GM18951 (cell line): ENCODE measurements around the gene FBXW8.

ENCODE experiments used
- POLR2A ChIP-seq: IDR thresholded peaks from 4 replicates; pipeline ENCODE4 v1.6.1; 2011; ENCODE audit warnings: mild to moderate bottlenecking; ENCODE audit not compliant: insufficient read length, insufficient read depth; ENCODE audit errors: extremely low read depth
- in situ Hi-C: fragments of 300-500 bp; cut with MboI; formaldehyde crosslinking; loops from one replicate; pipeline ENCODE4 v1.12.0; 2022; ENCODE audit warnings: low sequenced_read_pairs, mixed read lengths, inconsistent platforms; ENCODE audit not compliant: unreplicated experiment

FBXW8 gene

GRCh38 chr12:117025481-117026151, 114.9 kb downstream of the FBXW8 start:
- in situ Hi-C loops = no loop called here
- TF ChIP-seq POLR2A = no peak

GRCh38 chr12:117026343-117026742, 115.6 kb downstream of the FBXW8 start:
- TF ChIP-seq POLR2A = no peak
- in situ Hi-C loops = no loop called here

- TF ChIP-seq POLR2A = no peak
- in situ Hi-C loops = no loop called here
Measured at GRCh38 chr12:117026921-117027250, 116.1 kb downstream of the FBXW8 start.

GRCh38 chr12:117027251-117028086, 116.7 kb downstream of the FBXW8 start:
- TF ChIP-seq POLR2A = no peak

GRCh38 chr12:117028254-117028653, 117.5 kb downstream of the FBXW8 start:
- in situ Hi-C loops = no loop called here
- no peak for TF ChIP-seq POLR2A

More at GRCh38 chr12:117027251-117028086, 116.7 kb downstream of the FBXW8 start:
- in situ Hi-C loops = no loop called here

GRCh38 chr12:117030187-117030900, 119.6 kb downstream of the FBXW8 start:
- TF ChIP-seq POLR2A = no peak
- in situ Hi-C loops = loop anchor here (10.0 kb wide), 1 partner anchor 84 kb away; no protein-coding TSS in a partner anchor

DNA sequence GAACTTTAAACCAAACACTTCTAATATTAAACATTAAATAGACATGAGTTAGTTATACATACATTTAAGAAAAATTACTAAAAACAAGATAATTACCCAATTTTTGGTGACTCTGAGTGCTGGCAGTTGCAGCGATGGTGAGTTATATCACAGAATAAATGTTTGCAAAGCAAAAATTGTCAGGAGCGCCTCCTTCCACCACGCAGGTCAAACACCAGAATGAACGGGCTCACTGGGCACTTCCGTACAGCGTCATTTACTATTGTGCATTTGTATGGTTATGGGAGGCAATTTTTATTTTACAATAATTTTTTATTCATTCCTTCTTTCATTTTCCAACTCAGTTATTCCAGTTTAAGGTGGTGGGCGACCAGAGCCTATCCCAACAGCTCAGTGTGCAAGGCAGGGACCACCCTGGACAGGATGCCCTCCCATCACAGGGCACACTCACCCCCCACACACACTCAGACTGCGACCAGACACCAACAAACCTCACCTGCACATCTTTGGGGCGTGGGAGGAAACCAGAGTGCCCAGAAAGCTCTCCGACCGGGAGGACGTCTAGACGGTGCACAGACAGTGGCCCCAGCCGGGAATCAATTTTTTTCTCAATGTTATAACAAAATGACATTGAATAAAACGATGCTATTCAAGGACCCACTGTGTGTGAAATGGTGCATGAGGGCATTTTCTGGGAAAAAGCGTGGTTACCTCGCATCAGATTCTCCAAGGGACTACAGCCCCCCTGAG, 121.3 kb downstream of the FBXW8 start:
- TF ChIP-seq POLR2A = no peak
- in situ Hi-C loops = loop anchor here (10.0 kb wide), 1 partner anchor 83 kb away; no protein-coding TSS in a partner anchor

DNA sequence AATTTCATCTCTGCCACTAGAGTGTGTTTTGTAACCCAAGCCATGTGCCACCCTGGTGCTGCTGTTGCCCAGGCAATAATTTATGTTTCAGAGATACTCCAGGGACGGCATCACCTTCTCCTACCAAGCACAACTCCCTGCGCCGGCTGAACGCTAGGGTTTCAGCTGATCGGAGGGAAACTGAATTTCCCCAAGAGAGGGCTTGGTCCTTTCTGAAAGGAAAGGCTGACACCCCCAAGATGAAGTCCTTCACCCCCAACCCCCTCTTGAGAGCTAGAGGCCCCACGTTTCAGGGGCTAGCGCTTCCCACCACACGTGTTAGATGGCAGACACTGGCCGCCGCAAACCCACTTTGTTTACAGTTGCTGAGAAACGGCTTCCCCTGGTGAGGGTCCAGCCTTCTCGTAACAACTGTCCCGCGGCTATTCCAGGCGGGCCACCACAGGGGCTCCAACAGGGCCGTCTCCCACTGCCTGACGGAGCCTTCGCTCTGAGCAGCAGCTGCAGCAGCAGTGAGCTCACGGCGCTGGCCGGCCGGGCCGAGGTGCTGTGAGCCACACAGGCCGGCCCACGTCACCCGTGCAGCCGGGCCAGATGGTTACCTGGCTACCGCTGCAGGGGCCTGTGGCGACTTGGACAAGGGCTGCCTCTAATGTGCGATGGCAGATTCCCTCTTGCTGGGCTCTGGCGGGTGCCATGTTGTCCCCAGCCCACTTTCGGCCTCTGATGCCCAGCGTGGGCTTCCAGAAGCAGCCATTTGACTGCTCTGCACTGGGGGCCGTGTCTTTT, 122.0 kb downstream of the FBXW8 start:
- in situ Hi-C loops = loop anchor here (10.0 kb wide), 1 partner anchor 82 kb away; no protein-coding TSS in a partner anchor

GRCh38 chr12:117033382-117034221, 122.9 kb downstream of the FBXW8 start:
- in situ Hi-C loops = loop anchor here (10.0 kb wide), 1 partner anchor 81 kb away; no protein-coding TSS in a partner anchor

More for the DNA sequence above, 122.0 kb downstream of the FBXW8 start:
- no peak for TF ChIP-seq POLR2A

GRCh38 chr12:117034249-117034648, 123.5 kb downstream of the FBXW8 start:
- in situ Hi-C loops = loop anchor here (10.0 kb wide), 1 partner anchor 81 kb away; no protein-coding TSS in a partner anchor
- no peak for TF ChIP-seq POLR2A

More at GRCh38 chr12:117033382-117034221, 122.9 kb downstream of the FBXW8 start:
- no peak for TF ChIP-seq POLR2A

GRCh38 chr12:117034701-117035151, 124.0 kb downstream of the FBXW8 start:
- TF ChIP-seq POLR2A = no peak
- in situ Hi-C loops = loop anchor here (10.0 kb wide), 1 partner anchor 80 kb away; no protein-coding TSS in a partner anchor
